Measurements from ENCODE around the gene IGSF3.
"Not testable (repeated sequence)": the region's sequence is repeated elsewhere in the genome, so short reads cannot be mapped to it uniquely, and the experiment has no call there.

DNA sequence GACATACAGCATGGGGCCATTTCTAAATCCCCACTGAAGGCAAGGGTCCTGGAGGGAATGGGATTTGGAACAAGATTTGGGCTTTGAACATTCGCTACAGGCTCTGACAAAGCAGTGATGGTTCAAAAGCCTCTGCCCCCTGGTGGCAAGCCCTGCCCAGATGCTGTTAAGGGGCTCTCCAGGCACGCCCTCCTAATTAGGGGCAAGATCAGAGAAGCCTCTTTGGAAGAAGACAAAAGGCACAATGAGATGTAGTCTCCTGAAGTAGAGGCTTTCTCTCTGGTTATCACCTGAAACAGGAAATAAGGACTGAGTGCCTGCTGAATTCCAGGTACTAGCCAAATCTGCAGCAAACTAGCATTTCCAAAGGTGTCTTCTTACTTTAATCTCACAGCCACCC lies 37.5 kb downstream of the IGSF3 start:
- TF ChIP-seq ZNF8, OSR1 (CRISPR knock-in tag; IDR thresholded peaks at IDR 0.05): not testable (repeated sequence)

Data from SK-N-SH treated with all-trans-retinoic acid at 6 μM for 48 hours (cell line).